ENCODE results near the gene NUP50. TPM values are rescaled to one million over a fixed set of nuclear protein-coding genes. Genes with fewer than 3 reads are reported as not detected.

Gene NUP50
- polyA plus RNA-seq, 5 donors = 38.6 to 58.2 (median 45.6) TPM

- no peak for DNase-seq
Observed at GRCh38 chr22:45226503-45227186, 62.9 kb downstream of the NUP50 start.

GRCh38 chr22:45227645-45228400 lies 64.1 kb downstream of the NUP50 start:
- no peak for DNase-seq

DNA sequence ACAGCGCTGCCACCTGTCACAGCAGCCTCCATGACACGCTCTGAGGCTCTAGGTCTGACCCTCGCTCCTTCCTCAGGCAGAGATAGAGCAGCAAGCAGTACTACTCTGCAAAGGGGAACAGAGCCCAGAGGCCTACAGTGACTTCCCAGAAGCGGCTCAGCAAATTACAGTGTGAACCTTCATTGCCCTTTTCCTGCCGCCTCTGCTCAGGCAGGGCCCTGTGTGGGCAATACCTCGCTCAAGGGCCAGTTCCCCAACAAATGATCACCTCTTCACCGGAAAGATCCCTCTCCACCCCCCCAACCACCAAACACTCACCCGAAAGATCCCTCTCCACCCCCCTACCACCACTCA lies 64.7 kb downstream of the NUP50 start:
- DNase-seq = no peak

DNA sequence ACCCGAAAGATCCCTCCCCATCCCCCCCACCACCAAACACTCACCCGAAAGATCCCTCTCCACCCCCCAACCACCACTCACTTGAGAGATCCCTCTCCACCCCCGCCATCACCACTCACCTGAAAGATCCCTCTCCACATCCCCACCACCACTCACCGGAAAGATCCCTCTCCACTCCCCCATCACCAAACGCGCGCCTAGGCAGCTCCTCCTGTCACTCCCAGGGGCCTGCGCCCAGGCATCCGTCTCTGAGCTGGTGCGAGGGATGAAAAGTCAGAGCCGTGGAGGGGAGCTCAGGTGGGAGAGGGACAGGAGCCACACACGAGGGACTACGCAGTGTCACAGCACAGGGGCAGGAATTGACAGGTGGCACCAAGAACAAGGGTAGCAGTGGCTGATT lies 65.5 kb downstream of the NUP50 start:
- DNase-seq = no peak

DNA sequence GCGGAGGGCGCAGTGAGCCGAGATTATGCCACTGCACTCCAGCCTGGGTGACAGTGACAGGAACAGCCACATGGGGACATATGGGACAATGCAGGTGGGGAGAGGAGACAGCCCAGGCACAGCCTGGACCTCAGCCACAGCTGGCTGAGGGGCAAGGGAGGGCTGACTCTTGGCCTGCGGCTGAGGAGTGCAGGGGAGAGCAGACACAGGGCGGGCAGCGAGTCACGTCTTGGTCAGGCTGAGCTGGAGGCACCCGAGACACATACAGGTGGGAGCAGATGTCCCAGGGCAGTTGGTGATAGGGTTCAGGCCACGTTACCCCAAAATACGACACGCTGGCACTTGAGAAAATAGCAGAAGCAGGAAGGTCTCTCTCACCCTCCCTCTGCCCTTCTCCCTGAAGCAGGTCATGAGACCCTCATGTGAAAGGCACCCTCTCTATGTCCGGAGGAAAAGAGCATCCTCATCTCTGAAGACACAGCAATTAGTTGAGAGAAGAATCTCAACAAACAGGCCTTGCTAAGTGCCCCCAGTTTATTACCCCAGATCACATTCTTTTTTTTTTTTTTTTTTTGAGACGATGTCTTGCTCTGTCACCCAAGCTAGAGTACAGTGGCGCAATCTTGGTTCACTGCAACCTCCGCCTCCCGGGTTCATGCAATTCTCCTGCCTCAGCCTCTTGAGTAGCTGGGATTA lies 66.4 kb downstream of the NUP50 start:
- DNase-seq = no peak

DNA sequence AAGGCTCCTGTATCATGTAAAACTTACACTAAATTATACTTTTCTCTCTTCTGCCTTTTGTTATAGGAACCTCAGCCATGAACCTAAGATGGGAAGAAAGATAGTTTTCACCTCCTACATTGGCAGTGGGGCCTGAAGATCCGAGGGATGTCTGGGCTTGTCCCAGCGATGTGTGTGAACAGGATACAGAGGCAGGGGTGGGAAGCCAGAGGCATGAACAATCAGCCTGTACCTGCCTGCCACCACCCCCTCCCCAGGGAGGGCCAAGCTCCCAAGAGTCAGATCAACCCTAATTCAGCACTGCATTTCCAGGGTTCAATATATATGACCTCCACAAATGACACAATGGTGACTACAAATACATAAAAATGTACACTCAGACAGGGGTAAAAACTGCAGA lies 67.6 kb downstream of the NUP50 start:
- DNase-seq = no peak

GRCh38 chr22:45233386-45233785 lies 69.7 kb downstream of the NUP50 start:
- DNase-seq = no peak

DNA sequence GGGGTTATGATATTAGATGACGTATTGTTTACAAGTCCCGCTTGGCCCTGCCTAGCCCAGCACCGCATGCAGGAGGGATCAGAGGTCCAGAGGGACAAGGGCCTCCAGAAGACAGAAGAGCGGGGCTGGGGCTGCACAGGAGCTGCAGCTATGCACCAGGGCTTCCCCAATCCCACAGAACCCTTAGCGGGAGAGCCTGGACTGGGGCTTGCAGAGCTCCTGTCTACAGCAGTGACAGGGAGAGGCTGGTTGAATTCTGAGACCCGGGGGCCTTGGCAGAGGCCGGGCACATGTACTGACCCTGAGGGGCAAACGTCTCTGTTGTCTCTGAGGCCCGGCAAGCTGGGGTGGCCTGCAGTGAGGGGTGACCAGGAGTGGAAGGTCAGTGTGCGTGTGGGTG lies 70.1 kb downstream of the NUP50 start:
- no peak for DNase-seq

- DNase-seq = no peak
Observed at GRCh38 chr22:45235101-45235777, 71.5 kb downstream of the NUP50 start.

GRCh38 chr22:45235851-45236342 lies 72.2 kb downstream of the NUP50 start:
- DNase-seq = no peak

GRCh38 chr22:45237065-45237990 lies 73.6 kb downstream of the NUP50 start:
- DNase-seq = no peak

Other genes starting within 250 kb of the NUP50 start
- gene PHF21B, start 153.9 kb upstream of the NUP50 start, polyA plus RNA-seq (ENCODE audit: insufficient read depth in 1 of 5, insufficient read length in 5 of 5, low replicate concordance in 1 of 5) = 1 to 10 TPM in 2 of 5 donors, under 1 TPM in 3; 0.68 to 1.2 (median 0.86) TPM
- 10 to 100 TPM; 13.2 to 19.6 (median 16.8) TPM for gene KIAA0930, start 77.0 kb downstream of the NUP50 start, polyA plus RNA-seq (ENCODE audit: insufficient read depth in 1 of 5, insufficient read length in 5 of 5, low replicate concordance in 1 of 5)
- under 1 TPM in 2 of 5 donors, not detected in 3; 0.33 to 0.34 TPM for gene UPK3A, start 121.0 kb downstream of the NUP50 start, polyA plus RNA-seq (ENCODE audit: insufficient read depth in 1 of 5, insufficient read length in 5 of 5, low replicate concordance in 1 of 5)
- gene FAM118A, start 146.0 kb downstream of the NUP50 start, polyA plus RNA-seq (ENCODE audit: insufficient read depth in 1 of 5, insufficient read length in 5 of 5, low replicate concordance in 1 of 5) = 10 to 100 TPM; 26.3 to 77.5 (median 37.6) TPM
- under 1 TPM; 0.22 to 0.37 (median 0.24) TPM for gene SMC1B, start 249.7 kb downstream of the NUP50 start, polyA plus RNA-seq (ENCODE audit: insufficient read depth in 1 of 5, insufficient read length in 5 of 5, low replicate concordance in 1 of 5)
- gene RIBC2, start 249.8 kb downstream of the NUP50 start, polyA plus RNA-seq (ENCODE audit: insufficient read depth in 1 of 5, insufficient read length in 5 of 5, low replicate concordance in 1 of 5) = 10 to 100 TPM in 3 of 5 donors, 1 to 10 TPM in 2; 8.7 to 11.9 (median 10.5) TPM

Data from right lung (tissue), 5 donors.